Activated CD4-positive, alpha-beta memory T cell treated with anti-CD3 and anti-CD28 coated beads, Interleukin-2, amount 10 ng/mL, durations not matched to agents 7 days and 5 days (primary cell): ENCODE results near the gene EYS. TPM values are rescaled to one million over a fixed set of nuclear protein-coding genes. Genes with fewer than 3 reads are reported as not detected.
"Not testable (repeated sequence)": the region's sequence is repeated elsewhere in the genome, so short reads cannot be mapped to it uniquely, and the experiment has no call there.

ENCODE experiments used
- CTCF ChIA-PET: fragments of 350-600 bp; sonication (Branson Sonifier 250); formaldehyde crosslinking; loops from one replicate; lab custom pipeline; 2021; ENCODE audit warnings: antibody characterized with exemption, inconsistent platforms; lab: Charles Lee
- POLR2A ChIA-PET: fragments of 350-600 bp; sonication (Branson Sonifier 250); formaldehyde crosslinking; loops from one replicate; lab custom pipeline; 2021; ENCODE audit warnings: antibody characterized with exemption; lab: Charles Lee
- DNase-seq: peaks from one replicate; pipeline ENCODE4 v3.0.0-alpha.2; 2020
- H3K27ac Mint-ChIP-seq: one replicate; pipeline ENCODE4 v1.8.0; 2021; ENCODE audit warnings: mild to moderate bottlenecking, mixed read lengths
- H3K27me3 Mint-ChIP-seq: one replicate; pipeline ENCODE4 v1.8.0; 2021; ENCODE audit warnings: mixed read lengths
- H3K36me3 Mint-ChIP-seq: one replicate; pipeline ENCODE4 v1.8.0; 2021; ENCODE audit warnings: low read depth, mixed read lengths
- H3K4me1 Mint-ChIP-seq: one replicate; pipeline ENCODE4 v1.8.0; 2021; ENCODE audit warnings: mixed read lengths
- H3K4me3 Mint-ChIP-seq: one replicate; pipeline ENCODE4 v1.8.0; 2021; ENCODE audit warnings: mild to moderate bottlenecking, mixed read lengths
- H3K9me3 Mint-ChIP-seq: one replicate; pipeline ENCODE4 v1.8.0; 2021; ENCODE audit warnings: mixed read lengths
- total RNA-seq, 2 experiments: library from RNA; stranded (reverse); gene quantifications; one replicate each; pipeline ENCODE4 v1.2.3, GENCODE V29; 2021

The EYS gene
- total RNA-seq, 2 experiments from 2014 or later: not detected

DNA sequence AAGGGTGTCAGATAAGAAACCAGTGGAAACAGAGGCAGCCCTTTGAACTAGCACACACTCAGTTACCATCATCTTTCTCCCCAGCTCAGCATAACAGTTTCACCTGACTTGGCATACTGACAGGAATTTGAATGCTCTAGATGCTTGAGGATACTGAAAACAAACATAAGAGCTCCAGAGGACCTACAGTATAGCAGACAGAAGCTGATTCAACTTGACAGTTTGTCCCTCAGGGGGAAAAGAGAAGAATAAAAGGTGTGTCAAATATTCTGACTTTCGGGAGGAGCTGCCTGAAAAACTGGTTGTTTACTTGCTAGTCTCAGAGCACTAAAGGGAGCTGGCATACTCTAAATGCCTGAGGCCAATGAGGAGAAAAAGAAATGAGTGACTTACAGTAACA lies 35.1 kb downstream of the EYS start:
- Mint-ChIP-seq H3K4me1 (no peaks in the 10 kb centered on the region), H3K4me3 (no peak overlapping the region), H3K36me3 (no peaks in the 10 kb centered on the region), H3K27ac (no peak overlapping the region), H3K27me3 (no peaks in the 10 kb centered on the region), H3K9me3 (peaks cover 13% of the 10 kb centered on the region)
- ChIA-PET CTCF (no interaction called here), POLR2A (no interaction called here)
- no peak for DNase-seq

DNA sequence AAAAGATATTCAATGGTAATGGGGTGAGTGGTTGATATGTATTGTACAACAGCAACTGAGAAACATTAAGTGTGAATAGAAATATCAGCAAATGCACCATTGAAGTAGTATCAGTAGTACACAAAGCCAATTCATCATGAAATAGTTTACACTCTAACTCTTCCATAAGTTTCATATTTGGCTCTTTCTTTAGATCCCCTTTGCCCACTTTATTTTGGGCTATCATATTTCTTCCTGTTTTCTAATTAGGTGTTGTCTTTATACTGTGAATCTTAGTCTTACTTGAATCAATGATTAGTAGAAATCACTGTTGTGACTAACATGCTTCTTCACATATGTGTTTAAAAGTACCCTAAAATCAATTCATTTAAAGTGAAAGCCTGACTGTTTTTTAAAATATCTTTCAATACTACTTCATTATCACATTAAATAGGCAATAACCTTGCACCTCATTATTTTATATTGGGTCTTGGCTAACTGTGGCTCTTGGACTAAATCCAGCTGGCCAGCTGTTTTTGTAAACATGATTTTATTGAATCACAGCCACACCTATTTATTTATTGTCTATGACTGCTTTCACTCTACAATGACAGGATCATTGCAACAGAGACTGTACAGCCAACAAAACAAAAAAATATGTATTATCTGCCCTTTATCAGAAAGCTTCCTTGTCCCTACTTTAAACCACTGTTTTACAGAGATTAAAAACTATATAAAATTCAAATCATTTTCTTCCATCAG lies 38.9 kb downstream of the EYS start:
- Mint-ChIP-seq H3K9me3 (peaks cover 9% of the 10 kb centered on the region), H3K4me3 (no peak overlapping the region), H3K27ac (no peak overlapping the region), H3K4me1 (no peaks in the 10 kb centered on the region), H3K36me3 (no peaks in the 10 kb centered on the region), H3K27me3 (no peaks in the 10 kb centered on the region)
- no peak for DNase-seq
- POLR2A ChIA-PET: no interaction called here
- CTCF ChIA-PET: no interaction called here

DNA sequence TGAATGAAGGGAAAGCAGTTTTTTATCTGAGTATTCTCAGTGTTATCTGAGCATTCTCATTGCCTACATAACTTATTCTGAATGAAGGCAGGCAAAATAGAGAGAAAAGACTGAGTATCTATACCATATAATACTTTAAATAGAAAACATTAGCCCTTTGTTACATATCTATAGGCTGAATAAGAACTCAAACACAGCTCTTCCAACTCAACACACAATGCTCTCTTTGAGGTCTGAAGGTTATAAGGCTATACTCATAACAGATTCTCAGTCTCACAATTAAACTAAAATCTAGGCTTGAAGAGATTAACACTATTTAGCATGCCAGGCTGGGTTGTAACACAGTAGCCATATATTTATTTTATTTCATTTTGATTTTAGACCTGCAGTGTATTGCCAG lies 56.9 kb downstream of the EYS start:
- ChIA-PET POLR2A (no interaction called here), CTCF (no interaction called here)
- DNase-seq: no peak
- Mint-ChIP-seq H3K9me3 (peaks cover 2% of the 10 kb centered on the region), H3K27me3 (no peaks in the 10 kb centered on the region), H3K4me3 (no peak overlapping the region), H3K27ac (no peak overlapping the region), H3K4me1 (no peaks in the 10 kb centered on the region), H3K36me3 (no peaks in the 10 kb centered on the region)

DNA sequence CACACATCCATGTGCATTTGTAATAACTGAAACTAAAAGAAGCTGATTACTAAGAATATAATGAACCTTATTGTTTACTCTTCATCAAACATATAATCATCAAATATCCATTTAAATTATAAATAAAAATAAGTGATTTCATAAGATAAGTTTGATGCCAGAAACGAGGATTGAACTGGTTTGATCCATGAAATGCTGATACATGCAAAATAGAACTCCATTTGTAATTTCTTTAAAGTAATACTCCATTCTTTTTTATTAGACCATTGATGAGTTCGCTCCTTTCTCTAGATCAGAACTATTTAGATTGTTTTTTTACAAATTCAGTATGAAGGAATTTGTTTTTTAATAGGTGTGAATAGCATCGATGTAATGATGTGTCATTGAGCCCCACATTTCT lies 57.6 kb downstream of the EYS start:
- ChIA-PET POLR2A (no interaction called here), CTCF (no interaction called here)
- Mint-ChIP-seq H3K4me1 (no peaks in the 10 kb centered on the region), H3K27ac (no peak overlapping the region), H3K9me3 (peaks cover 2% of the 10 kb centered on the region), H3K4me3 (no peak overlapping the region), H3K27me3 (no peaks in the 10 kb centered on the region), H3K36me3 (no peaks in the 10 kb centered on the region)
- DNase-seq: no peak

DNA sequence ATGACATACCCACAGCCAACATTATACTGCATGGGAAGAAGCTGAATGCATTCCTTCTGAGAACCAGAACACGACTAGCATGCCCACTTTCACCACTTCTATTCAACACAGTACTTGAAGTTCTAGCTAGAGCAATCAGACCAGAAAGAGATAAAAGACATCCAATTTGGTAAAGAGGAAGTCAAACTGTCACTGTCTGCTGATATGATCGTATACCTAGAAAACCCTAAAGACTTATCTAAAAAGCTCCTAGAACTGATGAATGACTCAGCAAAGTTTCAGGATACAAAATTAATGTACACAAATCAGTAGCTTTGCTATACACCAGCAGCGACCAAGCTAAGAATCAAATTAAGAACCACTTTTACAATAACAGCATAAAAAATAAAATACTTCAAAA lies 60.5 kb downstream of the EYS start:
- no peak overlapping the region for H3K27ac Mint-ChIP-seq
- POLR2A ChIA-PET: no interaction called here
- H3K4me3 Mint-ChIP-seq: no peak overlapping the region
- peaks cover 10% of the 10 kb centered on the region for H3K9me3 Mint-ChIP-seq
- H3K36me3 Mint-ChIP-seq: no peaks in the 10 kb centered on the region
- CTCF ChIA-PET: no interaction called here
- no peaks in the 10 kb centered on the region for H3K4me1 Mint-ChIP-seq
- no peak for DNase-seq
- H3K27me3 Mint-ChIP-seq: no peaks in the 10 kb centered on the region

DNA sequence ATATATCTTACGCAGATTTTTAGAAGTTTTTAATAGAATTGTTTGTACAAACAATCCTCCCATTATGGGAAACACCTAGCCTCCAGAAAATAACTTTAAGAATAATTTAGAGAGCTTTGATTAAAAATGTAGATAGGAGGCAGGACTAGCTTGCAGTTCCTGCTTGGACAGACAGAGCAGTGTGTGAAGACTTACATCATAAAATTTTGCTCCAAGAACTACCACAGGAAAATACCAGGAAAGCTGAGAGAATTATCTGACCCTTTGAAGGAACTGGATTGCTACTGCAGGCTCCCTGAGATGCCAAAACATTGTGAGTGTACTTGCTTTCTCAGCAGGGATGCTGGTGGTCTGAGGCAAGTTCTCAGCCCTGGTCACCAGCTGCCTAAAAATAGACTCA lies 64.2 kb downstream of the EYS start:
- Mint-ChIP-seq H3K36me3 (no peaks in the 10 kb centered on the region), H3K9me3 (peaks cover 10% of the 10 kb centered on the region), H3K27ac (no peak overlapping the region), H3K27me3 (no peaks in the 10 kb centered on the region), H3K4me1 (no peaks in the 10 kb centered on the region), H3K4me3 (no peak overlapping the region)
- POLR2A ChIA-PET: no interaction called here
- no peak for DNase-seq
- CTCF ChIA-PET: no interaction called here

DNA sequence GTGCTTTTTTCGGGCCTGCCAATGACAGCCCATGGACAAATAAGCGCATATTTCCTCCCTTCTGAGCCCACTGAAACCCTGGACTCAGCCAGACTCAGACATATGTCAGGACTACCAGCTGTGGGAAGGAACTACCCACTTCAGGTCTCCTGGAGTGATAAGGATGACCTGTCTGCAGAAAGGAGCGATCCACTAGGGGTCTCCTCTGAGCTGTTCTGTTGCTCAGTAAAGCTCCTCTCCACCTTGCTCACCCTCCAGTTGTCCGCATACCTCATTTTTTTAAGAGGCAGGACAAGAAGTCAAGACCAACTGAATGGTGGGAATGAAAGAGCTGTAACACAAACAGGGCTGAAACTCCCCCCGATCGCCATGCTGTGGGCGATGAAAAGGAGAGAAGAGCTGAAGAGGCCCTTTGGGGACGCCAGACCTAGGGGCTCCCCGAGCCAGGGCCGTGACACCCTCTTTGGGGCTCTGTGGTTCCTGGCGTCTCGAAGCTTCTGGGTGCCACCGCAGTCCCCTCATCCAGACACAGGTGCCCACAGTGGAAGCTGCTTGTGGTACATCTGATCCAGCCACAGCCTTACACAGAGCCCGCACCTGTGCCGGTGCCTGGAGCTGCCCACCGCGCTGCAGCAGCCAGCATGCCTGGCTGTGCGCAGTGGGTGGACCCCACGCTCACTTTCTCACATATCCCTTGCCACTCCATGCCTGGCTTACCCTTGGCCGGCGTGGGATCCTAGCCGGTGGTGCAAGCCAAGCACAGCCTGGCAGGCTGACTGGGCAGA lies 68.8 kb downstream of the EYS start:
- H3K4me3 Mint-ChIP-seq: no peak overlapping the region
- no peak for DNase-seq
- CTCF ChIA-PET: no interaction called here

DNA sequence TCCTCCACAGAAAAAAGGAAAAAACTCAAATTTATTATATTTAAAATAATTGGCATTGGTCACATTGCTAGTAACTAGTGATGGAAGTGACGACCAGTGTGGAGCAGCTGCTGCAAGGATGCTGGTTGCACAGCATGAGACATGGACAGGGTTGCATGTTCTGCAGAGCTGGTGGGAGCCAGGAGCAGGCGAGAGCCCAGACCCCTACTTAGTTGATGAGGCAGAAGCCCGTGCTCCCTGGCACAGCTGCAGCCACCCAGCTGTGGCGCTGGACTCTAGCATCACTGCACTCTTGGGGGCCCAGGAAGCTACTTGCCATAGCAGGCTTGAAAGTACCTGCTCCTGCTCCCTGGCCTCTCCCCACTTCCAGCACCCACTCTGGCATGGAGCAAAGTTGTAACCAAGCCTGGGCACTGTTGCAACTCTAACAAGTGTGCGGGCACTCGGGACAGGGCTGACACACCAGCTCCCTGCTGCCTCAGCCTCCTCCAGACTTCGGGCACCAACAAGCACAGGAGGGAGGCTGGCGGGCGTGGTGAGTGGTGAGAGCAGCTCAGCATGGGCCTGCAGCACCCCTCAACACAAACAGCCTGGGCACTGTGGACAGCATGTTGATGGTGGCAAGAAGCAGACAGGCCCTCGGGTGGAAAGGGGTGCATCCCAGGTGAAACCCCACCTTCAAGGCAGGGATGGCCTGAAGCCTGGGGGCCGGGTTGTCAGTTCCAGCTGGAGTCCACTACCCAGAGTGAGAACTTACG lies 69.6 kb downstream of the EYS start:
- Mint-ChIP-seq H3K9me3 (peaks cover 4% of the 10 kb centered on the region), H3K27me3 (no peaks in the 10 kb centered on the region), H3K4me3 (no peak overlapping the region), H3K4me1 (no peaks in the 10 kb centered on the region), H3K36me3 (no peaks in the 10 kb centered on the region), H3K27ac (no peak overlapping the region)
- POLR2A ChIA-PET: no interaction called here
- CTCF ChIA-PET: no interaction called here
- no peak for DNase-seq

More for the DNA sequence above, 68.8 kb downstream of the EYS start:
- H3K9me3 Mint-ChIP-seq: peaks cover 4% of the 10 kb centered on the region
- no peaks in the 10 kb centered on the region for H3K36me3 Mint-ChIP-seq
- POLR2A ChIA-PET: no interaction called here
- no peaks in the 10 kb centered on the region for H3K27me3 Mint-ChIP-seq
- no peak overlapping the region for H3K27ac Mint-ChIP-seq
- no peaks in the 10 kb centered on the region for H3K4me1 Mint-ChIP-seq

DNA sequence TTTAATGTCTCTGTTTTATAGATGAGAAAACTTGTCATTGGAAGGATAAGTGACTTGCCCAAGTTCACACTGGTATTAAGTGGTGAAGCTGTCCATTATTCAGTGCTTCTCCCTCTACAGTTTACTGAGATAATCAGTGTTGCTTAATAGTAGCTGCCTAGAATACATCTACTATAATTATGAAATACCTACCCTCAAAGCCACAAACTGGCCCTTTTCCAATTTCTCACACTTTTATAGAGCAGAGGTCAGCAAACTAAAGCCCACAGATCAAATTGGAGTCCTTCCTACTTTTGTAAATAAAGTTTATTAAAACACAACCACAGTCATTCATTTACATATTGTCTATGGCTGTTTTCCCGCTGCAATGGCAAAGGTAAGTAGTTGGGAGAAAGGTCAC lies 73.5 kb downstream of the EYS start:
- H3K9me3 Mint-ChIP-seq: peaks cover 4% of the 10 kb centered on the region
- no peak overlapping the region for H3K27ac Mint-ChIP-seq
- no peak for DNase-seq
- CTCF ChIA-PET: no interaction called here
- no peak overlapping the region for H3K4me3 Mint-ChIP-seq
- POLR2A ChIA-PET: no interaction called here
- no peaks in the 10 kb centered on the region for H3K36me3 Mint-ChIP-seq
- no peaks in the 10 kb centered on the region for H3K27me3 Mint-ChIP-seq
- no peaks in the 10 kb centered on the region for H3K4me1 Mint-ChIP-seq

DNA sequence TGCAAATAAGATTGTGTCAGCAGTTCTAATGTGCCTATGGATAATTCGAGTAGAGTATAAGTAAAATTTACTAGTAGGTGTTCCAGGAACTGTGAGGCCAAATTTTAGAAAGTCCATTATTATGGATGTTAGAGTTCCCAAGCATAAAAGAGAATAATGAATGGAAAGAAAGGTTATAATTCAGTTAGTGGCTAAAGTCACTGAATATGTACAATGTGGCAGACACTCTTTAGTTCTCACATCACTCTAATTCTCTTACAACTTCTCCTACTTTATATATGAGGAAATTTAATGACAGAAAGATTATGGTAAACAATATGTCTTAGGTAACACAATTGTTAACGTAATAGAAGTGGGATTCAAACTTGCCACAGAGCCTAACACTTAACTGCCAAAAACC lies 75.3 kb downstream of the EYS start:
- DNase-seq: no peak
- Mint-ChIP-seq H3K36me3 (no peaks in the 10 kb centered on the region), H3K27ac (no peak overlapping the region), H3K4me1 (no peaks in the 10 kb centered on the region), H3K4me3 (no peak overlapping the region), H3K9me3 (peaks cover 4% of the 10 kb centered on the region), H3K27me3 (no peaks in the 10 kb centered on the region)
- ChIA-PET POLR2A (no interaction called here), CTCF (no interaction called here)

DNA sequence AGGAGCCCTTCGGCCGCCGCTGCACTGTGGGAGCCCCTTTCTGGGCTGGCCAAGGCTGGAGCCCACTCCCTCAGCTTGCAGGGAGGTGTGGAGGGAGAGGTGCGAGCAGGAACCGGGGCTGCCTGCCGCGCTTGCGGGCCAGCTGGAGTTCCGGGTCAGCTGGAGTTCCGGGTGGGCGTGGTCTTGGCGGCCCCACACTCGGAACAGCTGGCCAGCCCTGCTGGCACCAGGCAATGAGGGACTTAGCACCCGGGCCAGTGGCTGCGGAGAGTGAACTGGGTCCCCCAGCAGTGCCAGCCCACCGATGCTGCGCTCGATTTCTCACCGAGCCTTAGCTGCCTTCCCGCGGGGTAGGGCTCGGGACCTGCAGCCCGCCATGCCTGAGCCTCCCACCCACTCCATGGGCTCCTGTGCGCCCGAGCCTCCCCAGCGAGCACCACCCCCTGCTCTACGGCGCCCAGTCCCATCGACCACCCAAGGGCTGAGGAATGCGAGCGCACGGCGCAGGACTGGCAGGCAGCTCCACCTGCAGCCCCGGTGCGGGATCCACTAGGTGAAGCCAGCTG lies 79.5 kb downstream of the EYS start:
- H3K4me1 Mint-ChIP-seq, H3K27me3 Mint-ChIP-seq, POLR2A ChIA-PET, H3K9me3 Mint-ChIP-seq, DNase-seq, H3K27ac Mint-ChIP-seq, CTCF ChIA-PET, H3K4me3 Mint-ChIP-seq, H3K36me3 Mint-ChIP-seq: not testable (repeated sequence)

DNA sequence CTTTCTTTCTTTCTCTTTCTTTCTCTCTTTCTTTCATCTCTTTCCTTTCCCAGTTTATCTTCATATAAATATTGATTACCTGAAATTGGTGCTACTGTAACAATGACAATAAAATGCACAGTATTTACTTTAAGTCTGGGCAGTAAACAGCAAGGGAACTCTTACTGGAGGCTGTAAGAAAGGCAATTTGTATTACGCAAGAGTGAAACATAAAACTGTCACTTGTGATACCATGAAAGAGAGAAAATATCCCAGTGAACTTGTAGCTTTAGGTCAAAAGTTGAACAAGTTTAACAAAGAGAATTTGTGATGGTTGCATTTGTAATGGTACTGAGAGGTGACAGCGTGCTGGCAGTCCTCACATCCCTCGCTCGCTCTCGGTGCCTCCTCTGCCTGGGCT lies 80.0 kb downstream of the EYS start:
- no peak overlapping the region for H3K4me3 Mint-ChIP-seq
- H3K27ac Mint-ChIP-seq: no peak overlapping the region
- POLR2A ChIA-PET: no interaction called here
- no peak for DNase-seq
- no peaks in the 10 kb centered on the region for H3K27me3 Mint-ChIP-seq
- CTCF ChIA-PET: no interaction called here
- peaks cover 2% of the 10 kb centered on the region for H3K9me3 Mint-ChIP-seq
- H3K36me3 Mint-ChIP-seq: no peaks in the 10 kb centered on the region
- H3K4me1 Mint-ChIP-seq: no peaks in the 10 kb centered on the region

DNA sequence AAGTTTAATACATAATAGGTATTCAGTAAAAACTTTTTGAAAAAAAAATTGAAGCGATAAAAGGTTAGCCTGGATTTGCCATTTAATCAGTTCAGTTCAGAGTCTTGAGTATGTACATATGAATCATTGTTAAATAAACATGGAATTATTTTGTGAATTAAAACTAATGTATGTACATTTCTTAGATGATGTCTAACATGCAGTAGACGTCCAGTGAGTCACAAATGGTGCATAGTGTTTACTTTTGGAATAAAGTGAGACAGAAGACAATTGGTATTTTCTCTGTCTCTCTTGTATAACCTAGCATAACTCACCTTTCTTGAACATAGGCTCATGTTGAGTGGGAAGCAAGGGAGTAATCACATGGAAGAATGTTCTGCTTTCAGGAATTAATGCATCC lies 83.5 kb downstream of the EYS start:
- DNase-seq: no peak
- H3K4me3 Mint-ChIP-seq: no peak overlapping the region
- peaks cover 2% of the 10 kb centered on the region for H3K9me3 Mint-ChIP-seq
- CTCF ChIA-PET: no interaction called here
- no peaks in the 10 kb centered on the region for H3K27me3 Mint-ChIP-seq
- POLR2A ChIA-PET: no interaction called here
- H3K4me1 Mint-ChIP-seq: no peaks in the 10 kb centered on the region
- no peaks in the 10 kb centered on the region for H3K36me3 Mint-ChIP-seq
- H3K27ac Mint-ChIP-seq: no peak overlapping the region
